Measurements from ENCODE around the gene FTO.

DNA sequence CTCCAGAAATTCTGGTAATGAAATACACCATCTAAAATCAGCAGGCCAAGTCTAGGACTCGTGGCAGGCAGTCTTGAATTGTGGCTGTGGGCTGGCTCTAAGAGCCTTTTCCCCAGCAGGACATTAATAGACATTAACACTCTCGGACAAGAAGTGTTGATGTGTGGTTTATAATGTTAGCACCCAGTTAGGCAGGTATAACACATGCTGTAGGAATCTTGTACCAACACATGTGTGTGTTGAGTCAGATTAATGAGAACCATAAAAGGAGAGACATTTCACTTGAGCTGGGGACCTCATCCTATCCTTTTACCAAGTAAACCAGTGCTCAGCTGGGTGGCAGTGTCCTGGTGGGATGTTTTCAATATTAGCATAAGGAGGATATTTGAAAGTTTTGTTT lies 264.5 kb downstream of the FTO start:
- TF ChIP-seq, protein P1, sequence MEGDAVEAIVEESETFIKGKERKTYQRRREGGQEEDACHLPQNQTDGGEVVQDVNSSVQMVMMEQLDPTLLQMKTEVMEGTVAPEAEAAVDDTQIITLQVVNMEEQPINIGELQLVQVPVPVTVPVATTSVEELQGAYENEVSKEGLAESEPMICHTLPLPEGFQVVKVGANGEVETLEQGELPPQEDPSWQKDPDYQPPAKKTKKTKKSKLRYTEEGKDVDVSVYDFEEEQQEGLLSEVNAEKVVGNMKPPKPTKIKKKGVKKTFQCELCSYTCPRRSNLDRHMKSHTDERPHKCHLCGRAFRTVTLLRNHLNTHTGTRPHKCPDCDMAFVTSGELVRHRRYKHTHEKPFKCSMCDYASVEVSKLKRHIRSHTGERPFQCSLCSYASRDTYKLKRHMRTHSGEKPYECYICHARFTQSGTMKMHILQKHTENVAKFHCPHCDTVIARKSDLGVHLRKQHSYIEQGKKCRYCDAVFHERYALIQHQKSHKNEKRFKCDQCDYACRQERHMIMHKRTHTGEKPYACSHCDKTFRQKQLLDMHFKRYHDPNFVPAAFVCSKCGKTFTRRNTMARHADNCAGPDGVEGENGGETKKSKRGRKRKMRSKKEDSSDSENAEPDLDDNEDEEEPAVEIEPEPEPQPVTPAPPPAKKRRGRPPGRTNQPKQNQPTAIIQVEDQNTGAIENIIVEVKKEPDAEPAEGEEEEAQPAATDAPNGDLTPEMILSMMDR (IDR thresholded peaks at IDR 0.05), result no peak
- TF ChIP-seq POLR2A (IDR thresholded peaks at IDR 0.05), result no peak
